Measurements from ENCODE around the gene TMCO2.
A peak's percentile ranks its signal among the peaks of the same experiment; 100 is the strongest.
"Not testable (repeated sequence)": the region's sequence is repeated elsewhere in the genome, so short reads cannot be mapped to it uniquely, and the experiment has no call there.

TMCO2 gene

GRCh38 chr1:40247655-40248054, at the start of gene TMCO2:
Gene TMCO2, plus strand, starts transcription at chr1:40247937. Its CDS starts 57 bp downstream, at chr1:40247994.
- no peak for DNase-seq (ENCODE audit: low read depth, low spot score)

- no peak for DNase-seq (ENCODE audit: low read depth, low spot score)
Measured at GRCh38 chr1:40199126-40199525, 48.6 kb upstream of the TMCO2 start.

- DNase-seq (ENCODE audit: low read depth, low spot score) = no peak
Measured at GRCh38 chr1:40204856-40205255, 42.9 kb upstream of the TMCO2 start.

- no peak for DNase-seq (ENCODE audit: low read depth, low spot score)
Measured at GRCh38 chr1:40210511-40211204, 37.1 kb upstream of the TMCO2 start.

GRCh38 chr1:40218333-40218732, 29.4 kb upstream of the TMCO2 start:
- no peak for DNase-seq (ENCODE audit: low read depth, low spot score)

- DNase-seq (ENCODE audit: low read depth, low spot score) = not testable (repeated sequence)
Measured at GRCh38 chr1:40221471-40221905, 26.2 kb upstream of the TMCO2 start.

- no peak for DNase-seq (ENCODE audit: low read depth, low spot score)
Measured at GRCh38 chr1:40221977-40222772, 25.6 kb upstream of the TMCO2 start.

GRCh38 chr1:40224040-40224439, 23.7 kb upstream of the TMCO2 start:
- DNase-seq (ENCODE audit: low read depth, low spot score) = no peak

- DNase-seq (ENCODE audit: low read depth, low spot score) = no peak
Measured at GRCh38 chr1:40226192-40226591, 21.5 kb upstream of the TMCO2 start.

GRCh38 chr1:40232444-40232843, 15.3 kb upstream of the TMCO2 start:
- DNase-seq (ENCODE audit: low read depth, low spot score) = no peak

GRCh38 chr1:40239626-40240025, 8.1 kb upstream of the TMCO2 start:
- DNase-seq (ENCODE audit: low read depth, low spot score) = no peak

GRCh38 chr1:40240390-40240789, 7.3 kb upstream of the TMCO2 start:
- DNase-seq (ENCODE audit: low read depth, low spot score) = no peak

GRCh38 chr1:40241362-40241761, 6.4 kb upstream of the TMCO2 start:
- no peak for DNase-seq (ENCODE audit: low read depth, low spot score)

GRCh38 chr1:40243351-40243750, 4.4 kb upstream of the TMCO2 start:
- DNase-seq (ENCODE audit: low read depth, low spot score) = no peak

- no peak for DNase-seq (ENCODE audit: low read depth, low spot score)
Measured at GRCh38 chr1:40244138-40244744, 3.5 kb upstream of the TMCO2 start.

- DNase-seq (ENCODE audit: low read depth, low spot score) = no peak
Measured at GRCh38 chr1:40245686-40246085, 2.1 kb upstream of the TMCO2 start.

- no peak for DNase-seq (ENCODE audit: low read depth, low spot score)
Measured at GRCh38 chr1:40248412-40248811, 675 bp downstream of the TMCO2 start.

- DNase-seq (ENCODE audit: low read depth, low spot score) = no peak
Measured at GRCh38 chr1:40251456-40251855, 3.7 kb downstream of the TMCO2 start.

- peak; percentile 57 for DNase-seq (ENCODE audit: low read depth, low spot score)
Measured at GRCh38 chr1:40252601-40253000, 4.9 kb downstream of the TMCO2 start.

GRCh38 chr1:40255231-40255630, 7.5 kb downstream of the TMCO2 start:
- DNase-seq (ENCODE audit: low read depth, low spot score) = no peak

GRCh38 chr1:40256401-40257084, 8.8 kb downstream of the TMCO2 start:
- DNase-seq (ENCODE audit: low read depth, low spot score) = peak; percentile 17

- no peak for DNase-seq (ENCODE audit: low read depth, low spot score)
Measured at GRCh38 chr1:40257313-40257687, 9.6 kb downstream of the TMCO2 start.
